ENCODE measurements around the gene GKAP1.
"Not testable (repeated sequence)": the region's sequence is repeated elsewhere in the genome, so short reads cannot be mapped to it uniquely, and the experiment has no call there.

The GKAP1 gene

DNA sequence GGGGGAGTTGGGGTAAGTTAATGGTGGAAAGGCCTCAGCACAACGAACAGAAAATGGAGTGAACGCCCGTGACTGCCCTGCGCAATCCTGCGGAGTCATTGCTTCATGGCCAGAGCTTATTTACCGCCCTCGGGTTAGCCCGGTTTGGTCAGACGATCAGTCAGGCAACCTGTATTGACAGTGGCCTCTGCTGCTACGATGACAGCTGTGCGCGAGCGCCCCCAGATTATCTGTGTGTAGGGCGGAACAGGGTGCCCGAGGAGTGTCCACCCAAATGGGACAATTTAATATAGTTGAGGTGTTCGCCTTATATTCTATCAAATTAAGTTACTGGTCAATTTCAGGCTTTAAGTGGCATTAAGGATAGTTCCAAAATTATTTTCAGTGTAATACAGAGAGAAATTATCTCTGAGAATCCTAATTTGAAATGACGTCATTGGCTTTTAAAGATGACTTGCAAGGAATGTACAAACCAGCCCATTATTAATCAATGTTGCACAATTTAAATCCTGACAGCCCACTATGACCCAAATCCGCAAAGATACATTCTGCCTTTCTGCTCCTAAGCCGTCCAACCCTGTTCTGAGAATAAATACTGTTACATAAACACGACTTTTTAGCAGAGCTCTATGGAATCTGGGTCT is 108.9 kb downstream of the GKAP1 start:
- Histone ChIP-seq H3K36me3 (ENCODE audit: insufficient read depth, low read length) (no peaks in the 10 kb centered on the region), H3K4me1 (ENCODE audit: insufficient read depth, low read length) (0 out of 2 replicates have a peak, but pooled peaks cover 4% of the 10 kb centered on the region), H3K9ac (ENCODE audit: low read depth, low read length) (peak overlapping the region; percentile 91), H3K9me3 (ENCODE audit: control insufficient read depth, insufficient read depth, low read length) (no peaks in the 10 kb centered on the region; the same call in 1 of the 2 replicates)

DNA sequence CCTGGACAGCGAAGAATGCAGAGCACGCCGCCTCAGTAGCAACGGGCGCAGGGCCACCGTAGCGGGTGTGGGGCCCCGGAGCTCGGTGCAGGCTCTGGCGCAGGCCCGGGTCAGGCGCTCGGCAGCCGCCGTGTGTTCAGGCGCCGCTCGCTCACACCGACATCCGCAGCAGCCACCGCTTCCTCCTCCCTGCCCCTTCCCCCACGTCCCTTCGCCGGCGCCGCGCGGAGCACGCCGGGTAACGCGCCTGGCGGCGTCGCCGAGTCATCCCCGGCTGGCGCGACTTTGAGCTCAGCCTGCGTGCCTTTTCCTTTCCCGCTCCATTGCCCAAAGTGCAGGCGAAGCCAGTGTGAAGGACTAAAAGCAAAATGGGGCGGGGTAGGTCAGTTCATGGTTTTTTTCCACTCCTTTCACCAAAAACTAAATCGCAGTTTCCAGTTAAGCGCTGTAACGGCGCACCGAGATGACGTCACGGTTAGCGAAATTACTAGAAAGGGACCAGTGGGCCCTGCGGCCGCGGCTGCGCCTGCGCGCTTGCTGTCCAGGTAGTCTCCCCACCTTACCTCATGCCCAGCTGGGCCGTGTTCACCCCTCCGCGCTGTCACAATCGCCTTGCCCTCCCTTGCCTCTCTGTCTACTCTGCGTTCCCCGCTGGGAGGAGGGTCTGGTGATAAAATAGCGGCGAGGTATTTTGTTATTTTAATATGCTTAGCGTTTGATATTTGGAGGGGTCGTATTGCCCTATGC is 109.6 kb downstream of the GKAP1 start, which contains the start of gene UBQLN1:
Gene UBQLN1 (minus strand): TSS at position 191 of the 747 bp plus-strand sequence. CDS start 279 bp downstream, outside the sequence.
- H3K9me3 ChIP-seq (ENCODE audit: control insufficient read depth, insufficient read depth, low read length): no peaks in the 10 kb centered on the region; the same call in 1 of the 2 replicates

DNA sequence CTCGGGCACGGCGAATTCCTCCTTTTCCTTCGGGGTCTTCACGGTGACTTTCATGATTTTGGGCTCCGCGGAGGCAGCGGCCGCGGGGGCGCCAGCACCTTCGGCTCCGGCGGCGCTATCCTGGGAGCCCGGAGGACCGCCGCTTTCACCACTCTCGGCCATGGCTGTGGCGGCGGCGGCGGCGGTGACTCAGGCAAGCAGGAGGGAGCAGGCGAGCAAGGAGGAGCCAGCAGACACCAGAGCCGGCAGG is 110.1 kb downstream of the GKAP1 start:
- Histone ChIP-seq H3K36me3 (ENCODE audit: insufficient read depth, low read length) (no peaks in the 10 kb centered on the region), H3K9ac (ENCODE audit: low read depth, low read length) (peak overlapping the region; percentile 91), H3K4me1 (ENCODE audit: insufficient read depth, low read length) (0 out of 2 replicates have a peak, but pooled peaks cover 4% of the 10 kb centered on the region), H3K9me3 (ENCODE audit: control insufficient read depth, insufficient read depth, low read length) (no peaks in the 10 kb centered on the region; the same call in 1 of the 2 replicates)

More for the DNA sequence above, 109.6 kb downstream of the GKAP1 start, which contains the start of gene UBQLN1:
- H3K9ac ChIP-seq (ENCODE audit: low read depth, low read length): peak within 1 kb of the TSS; percentile 91
- no peaks in the 10 kb centered on the region for H3K36me3 ChIP-seq (ENCODE audit: insufficient read depth, low read length)
- H3K4me1 ChIP-seq (ENCODE audit: insufficient read depth, low read length): 0 out of 2 replicates have a peak, but pooled peaks cover 4% of the 10 kb centered on the region

DNA sequence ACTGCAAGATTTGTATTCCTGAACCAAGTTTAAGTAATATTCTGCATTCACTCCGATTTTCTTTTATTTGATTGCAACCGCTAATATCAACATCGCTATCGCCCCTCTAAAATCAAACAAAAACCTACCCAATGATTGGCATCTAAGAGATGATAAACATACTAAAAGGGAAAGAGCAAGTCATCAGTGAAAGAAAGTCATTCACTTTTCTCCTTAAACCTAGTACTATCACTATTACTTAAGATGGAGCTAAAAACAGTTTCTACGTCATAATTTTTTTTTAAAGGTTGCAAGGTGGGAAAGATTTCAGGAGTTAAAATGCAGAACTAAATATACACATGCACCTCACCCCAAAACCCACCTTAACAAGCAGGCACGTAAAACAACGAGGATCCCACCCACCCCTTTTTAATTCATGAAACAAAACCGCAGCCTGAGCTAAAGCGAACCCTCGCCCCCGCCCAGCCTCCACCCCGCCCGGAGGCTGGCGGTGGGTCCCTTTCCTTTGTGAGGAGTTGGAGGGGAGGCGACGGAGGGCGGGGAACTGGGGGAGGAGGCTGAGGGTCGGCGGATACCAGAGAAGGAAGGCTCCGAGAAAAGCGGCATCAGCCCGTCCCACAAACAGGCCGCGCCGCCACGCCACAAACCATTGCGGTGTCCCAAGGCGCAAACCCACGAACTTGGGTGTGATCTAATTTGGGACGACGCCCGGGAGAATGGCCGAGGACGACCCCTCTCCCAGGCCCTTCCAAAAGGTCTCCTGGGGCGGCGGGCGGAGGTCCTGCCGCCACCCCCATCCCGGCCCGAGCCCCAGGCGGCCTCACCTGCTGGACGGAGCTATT is 110.7 kb downstream of the GKAP1 start:
- 0 out of 2 replicates have a peak, but pooled peaks cover 4% of the 10 kb centered on the region for H3K4me1 ChIP-seq (ENCODE audit: insufficient read depth, low read length)
- H3K9ac ChIP-seq (ENCODE audit: low read depth, low read length): peak overlapping the region; percentile 91
- no peaks in the 10 kb centered on the region for H3K9me3 ChIP-seq (ENCODE audit: control insufficient read depth, insufficient read depth, low read length)
- no peaks in the 10 kb centered on the region for H3K36me3 ChIP-seq (ENCODE audit: insufficient read depth, low read length)

DNA sequence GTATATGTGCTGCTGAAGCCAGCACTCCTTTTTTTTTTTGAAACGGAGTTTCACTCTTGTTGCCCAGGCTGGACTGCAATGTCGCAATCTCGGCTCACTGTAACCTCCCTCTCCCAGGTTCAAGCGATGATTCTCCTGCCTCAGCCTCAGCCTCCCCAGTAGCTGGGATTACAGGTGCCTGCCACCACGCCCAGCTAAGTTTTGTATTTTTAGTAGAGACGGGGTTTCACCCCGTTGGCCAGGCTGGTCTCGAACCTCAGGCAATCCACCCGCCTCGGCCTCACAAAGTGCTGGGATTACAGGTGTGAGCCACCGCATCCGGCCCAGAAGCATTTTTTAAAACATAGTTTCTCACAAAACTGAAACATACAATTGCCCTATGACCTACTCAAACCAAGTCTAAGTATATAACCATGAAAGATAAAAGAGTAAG is 112.3 kb downstream of the GKAP1 start:
- not testable (repeated sequence) for H3K9ac ChIP-seq (ENCODE audit: low read depth, low read length); H3K36me3 ChIP-seq (ENCODE audit: insufficient read depth, low read length); H3K4me1 ChIP-seq (ENCODE audit: insufficient read depth, low read length); H3K9me3 ChIP-seq (ENCODE audit: control insufficient read depth, insufficient read depth, low read length)

DNA sequence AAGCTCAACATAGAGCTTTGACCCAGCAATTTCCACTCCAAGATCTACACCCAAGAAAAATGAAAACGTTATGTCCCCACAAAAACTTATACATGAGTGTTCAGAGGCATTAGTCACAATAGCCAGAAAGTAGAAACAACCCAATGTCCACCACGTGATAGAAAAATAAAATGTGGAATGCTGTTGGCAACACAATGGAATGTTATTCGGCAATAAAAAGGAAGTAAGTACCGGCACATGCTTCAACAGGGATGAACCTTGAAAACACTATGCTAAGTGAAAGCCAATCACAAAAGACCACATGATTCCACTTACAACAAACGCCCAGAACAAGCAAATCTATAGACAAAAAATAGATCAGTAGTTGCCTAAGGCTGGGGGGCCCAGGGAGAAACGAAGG is 115.8 kb downstream of the GKAP1 start:
- Histone ChIP-seq H3K4me1 (ENCODE audit: insufficient read depth, low read length) (0 out of 2 replicates have a peak, but pooled peaks cover 4% of the 10 kb centered on the region), H3K9ac (ENCODE audit: low read depth, low read length) (no peak overlapping the region), H3K36me3 (ENCODE audit: insufficient read depth, low read length) (no peaks in the 10 kb centered on the region), H3K9me3 (ENCODE audit: control insufficient read depth, insufficient read depth, low read length) (no peaks in the 10 kb centered on the region)

DNA sequence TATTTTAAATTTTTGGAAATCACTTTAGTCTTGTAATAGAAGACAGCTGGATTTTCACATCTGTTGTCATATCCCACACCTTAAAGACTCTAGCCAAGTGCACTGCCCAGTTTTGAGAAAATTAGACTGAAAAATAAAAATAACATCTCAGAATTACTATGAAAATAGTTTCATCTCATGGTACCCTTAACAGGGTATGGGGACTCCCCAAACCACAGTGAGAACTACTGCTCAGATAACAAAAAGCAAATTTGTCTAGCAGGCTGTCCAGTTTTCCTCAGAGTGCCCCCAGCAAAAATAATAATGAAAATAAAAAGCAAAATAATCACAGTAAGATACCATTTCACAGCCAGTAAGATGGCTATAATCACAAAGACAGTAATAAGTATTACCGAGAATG is 116.3 kb downstream of the GKAP1 start:
- H3K36me3 ChIP-seq (ENCODE audit: insufficient read depth, low read length): no peaks in the 10 kb centered on the region
- no peak overlapping the region for H3K9ac ChIP-seq (ENCODE audit: low read depth, low read length)
- H3K9me3 ChIP-seq (ENCODE audit: control insufficient read depth, insufficient read depth, low read length): no peaks in the 10 kb centered on the region
- 0 out of 2 replicates have a peak, but pooled peaks cover 4% of the 10 kb centered on the region for H3K4me1 ChIP-seq (ENCODE audit: insufficient read depth, low read length)

DNA sequence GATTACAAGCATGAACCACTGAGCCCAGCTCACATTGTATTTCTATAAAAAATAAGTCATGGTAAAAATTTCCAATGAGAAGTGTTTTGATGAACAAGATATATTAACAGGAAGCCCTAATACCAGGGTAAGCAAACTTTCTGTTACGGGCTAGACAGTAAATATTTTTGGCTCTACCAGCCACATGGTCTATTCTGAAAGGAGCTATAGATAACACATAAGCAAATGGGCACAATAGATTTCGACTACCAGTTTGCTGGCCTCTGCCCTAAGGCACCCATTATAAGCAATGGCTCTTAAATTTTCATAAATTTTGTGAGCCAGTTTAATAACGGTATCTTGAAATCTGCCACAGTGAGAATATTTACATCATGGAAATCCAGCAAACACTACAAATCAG is 118.0 kb downstream of the GKAP1 start:
- Histone ChIP-seq H3K9me3 (ENCODE audit: control insufficient read depth, insufficient read depth, low read length) (no peaks in the 10 kb centered on the region), H3K4me1 (ENCODE audit: insufficient read depth, low read length) (no peaks in the 10 kb centered on the region), H3K9ac (ENCODE audit: low read depth, low read length) (no peak overlapping the region), H3K36me3 (ENCODE audit: insufficient read depth, low read length) (no peaks in the 10 kb centered on the region)

DNA sequence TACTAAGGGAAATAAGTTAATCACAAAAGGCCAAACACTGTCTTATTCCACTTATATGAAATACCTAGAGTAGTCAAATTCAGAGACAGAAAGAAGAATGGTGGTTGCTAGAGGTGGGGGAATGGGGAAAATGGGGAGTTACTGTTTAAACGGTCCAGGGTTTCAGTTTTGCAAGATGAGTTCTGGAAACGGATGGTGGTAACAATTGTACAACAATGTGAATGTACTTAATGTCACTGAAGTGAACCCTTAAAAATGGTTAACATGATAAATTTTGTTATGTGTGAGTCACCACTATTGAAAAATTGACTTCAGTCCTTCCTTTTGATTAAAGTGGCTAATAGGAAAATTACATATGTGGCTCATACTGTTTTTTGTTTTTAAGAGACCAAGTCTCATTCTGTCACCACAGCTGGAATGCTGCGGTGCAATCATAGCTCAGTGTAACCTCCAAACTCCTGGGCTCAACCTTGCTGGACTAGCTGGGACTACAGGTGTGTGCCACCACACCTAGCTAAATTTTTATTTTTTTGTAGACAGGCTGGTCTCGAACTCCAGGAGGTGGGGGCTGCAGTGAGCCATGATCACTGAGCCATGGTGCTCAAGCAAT is 118.5 kb downstream of the GKAP1 start:
- Histone ChIP-seq H3K36me3 (ENCODE audit: insufficient read depth, low read length) (no peaks in the 10 kb centered on the region), H3K9me3 (ENCODE audit: control insufficient read depth, insufficient read depth, low read length) (no peaks in the 10 kb centered on the region), H3K4me1 (ENCODE audit: insufficient read depth, low read length) (no peaks in the 10 kb centered on the region), H3K9ac (ENCODE audit: low read depth, low read length) (no peak overlapping the region)

DNA sequence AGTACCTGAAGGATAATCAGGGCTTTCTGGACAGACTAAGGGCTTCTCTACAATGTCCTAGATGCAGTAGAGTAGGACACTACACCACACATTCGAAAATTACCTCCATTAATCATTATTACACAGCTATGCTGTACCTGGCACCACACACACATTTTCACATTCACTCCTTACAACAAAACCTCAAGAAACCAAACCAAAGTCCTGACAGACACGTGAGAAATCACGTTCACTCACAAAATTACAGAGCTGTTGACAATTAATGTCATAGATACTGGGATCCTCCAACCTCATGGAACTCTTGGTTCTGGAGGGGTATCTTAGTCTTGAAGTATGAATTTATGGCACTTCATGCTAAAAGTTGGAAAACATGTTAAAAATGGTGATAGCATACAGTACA is 126.1 kb downstream of the GKAP1 start:
- no peaks in the 10 kb centered on the region for H3K9me3 ChIP-seq (ENCODE audit: control insufficient read depth, insufficient read depth, low read length)
- H3K36me3 ChIP-seq (ENCODE audit: insufficient read depth, low read length): no peaks in the 10 kb centered on the region
- H3K9ac ChIP-seq (ENCODE audit: low read depth, low read length): no peak overlapping the region
- H3K4me1 ChIP-seq (ENCODE audit: insufficient read depth, low read length): no peaks in the 10 kb centered on the region

Measured in ES-I3 (cell line).